H9 (cell line): ENCODE data around the gene BBC3. TPM values are rescaled to one million over a fixed set of nuclear protein-coding genes. Genes with fewer than 3 reads are reported as not detected.
A peak's percentile ranks its signal among the peaks of the same experiment; 100 is the strongest.

Source experiments
- DNase-seq: peaks from one replicate; pipeline ENCODE4 v3.0.0-alpha.2; 2017
- H2AFZ ChIP-seq: one replicate; pipeline ENCODE4 v1.6.1; 2013; ENCODE audit warnings: mild to moderate bottlenecking, low read length, control low read depth, moderate library complexity
- H2AK5ac ChIP-seq: 2 replicates; pipeline ENCODE4 v1.6.1; 2013; ENCODE audit warnings: low read length, control low read depth, mixed read lengths; ENCODE audit not compliant: insufficient read length
- H2BK120ac ChIP-seq: one replicate; pipeline ENCODE4 v1.6.1; 2013; ENCODE audit warnings: low read depth, mild to moderate bottlenecking, low read length, control low read depth, inconsistent platforms; ENCODE audit not compliant: poor library complexity, severe bottlenecking
- H2BK12ac ChIP-seq: 2 replicates; pipeline ENCODE4 v1.6.1; 2013; ENCODE audit warnings: low read length, control low read depth, mixed read lengths, low read depth; ENCODE audit not compliant: insufficient read length
- H2BK15ac ChIP-seq: 2 replicates; pipeline ENCODE4 v1.6.1; 2013; ENCODE audit warnings: low read depth, low read length, control low read depth
- H2BK20ac ChIP-seq: one replicate; pipeline ENCODE4 v1.6.1; 2013; ENCODE audit warnings: low read depth, mild to moderate bottlenecking, low read length, control low read depth, inconsistent platforms; ENCODE audit not compliant: poor library complexity, severe bottlenecking
- H2BK5ac ChIP-seq: 2 replicates; pipeline ENCODE4 v1.6.1; 2013; ENCODE audit warnings: low read length, control low read depth, mixed read lengths; ENCODE audit not compliant: insufficient read length
- H3K14ac ChIP-seq: 2 replicates; pipeline ENCODE4 v1.6.1; 2013; ENCODE audit warnings: low read length, control low read depth; ENCODE audit not compliant: insufficient read depth
- H3K18ac ChIP-seq: 2 replicates; pipeline ENCODE4 v1.6.1; 2013; ENCODE audit warnings: low read depth, mild to moderate bottlenecking, mixed read lengths, low read length, control low read depth; ENCODE audit not compliant: insufficient read length
- H3K23ac ChIP-seq: 2 replicates; pipeline ENCODE4 v1.6.1; 2013; ENCODE audit warnings: low read length, control low read depth, mixed read lengths, low read depth; ENCODE audit not compliant: insufficient read length
- H3K23me2 ChIP-seq: 2 replicates; pipeline ENCODE4 v1.6.1; 2013; ENCODE audit warnings: low read depth, mild to moderate bottlenecking, mixed read lengths, low read length, control low read depth; ENCODE audit not compliant: insufficient read length, poor library complexity, severe bottlenecking
- H3K27ac ChIP-seq: 2 replicates; pipeline ENCODE4 v1.5.1; 2013; ENCODE audit warnings: low read length, control low read depth, mixed read lengths, low read depth; ENCODE audit not compliant: insufficient read length
- H3K27me3 ChIP-seq: 2 replicates; pipeline ENCODE4 v1.6.1; 2013; ENCODE audit warnings: low read length, control low read depth, inconsistent platforms; ENCODE audit not compliant: insufficient read depth
- H3K4ac ChIP-seq: 2 replicates; pipeline ENCODE4 v1.6.1; 2013; ENCODE audit warnings: low read depth, mild to moderate bottlenecking, control low read depth, inconsistent platforms, low read length, moderate library complexity
- H3K4me1 ChIP-seq: 2 replicates; pipeline ENCODE4 v1.6.1; 2013; ENCODE audit warnings: low read length, control low read depth, inconsistent platforms; ENCODE audit not compliant: insufficient read depth
- H3K4me2 ChIP-seq: 2 replicates; pipeline ENCODE4 v1.6.1; 2013; ENCODE audit warnings: low read length, control low read depth, mixed read lengths; ENCODE audit not compliant: insufficient read length, insufficient read depth
- H3K56ac ChIP-seq: 2 replicates; pipeline ENCODE4 v1.6.1; 2013; ENCODE audit warnings: low read depth, mild to moderate bottlenecking, mixed read lengths, low read length, control low read depth; ENCODE audit not compliant: insufficient read length
- H3K79me1 ChIP-seq: 2 replicates; pipeline ENCODE4 v1.6.1; 2013; ENCODE audit warnings: low read depth, mild to moderate bottlenecking, moderate library complexity, low read length, control low read depth, inconsistent platforms; ENCODE audit not compliant: insufficient read depth, poor library complexity, severe bottlenecking
- H3K79me2 ChIP-seq: 2 replicates; pipeline ENCODE4 v1.6.1; 2013; ENCODE audit warnings: low read length, control low read depth, inconsistent platforms; ENCODE audit not compliant: insufficient read depth
- H3K9ac ChIP-seq: 2 replicates; pipeline ENCODE4 v1.6.1; 2013; ENCODE audit warnings: low read length, control low read depth, mixed read lengths; ENCODE audit not compliant: insufficient read length; ENCODE audit errors: extremely low read depth
- H3K9me3 ChIP-seq: one replicate; pipeline ENCODE4 v1.6.1; 2013; ENCODE audit warnings: low read depth, low read length, inconsistent platforms; ENCODE audit not compliant: control insufficient read depth
- H3T11ph ChIP-seq: one replicate; pipeline ENCODE4 v1.6.1; 2013; ENCODE audit warnings: mild to moderate bottlenecking, low read length, control low read depth, inconsistent platforms
- H4K20me1 ChIP-seq: one replicate; pipeline ENCODE4 v1.6.1; 2013; ENCODE audit not compliant: control insufficient read depth, insufficient read length, insufficient read depth
- H4K5ac ChIP-seq: 2 replicates; pipeline ENCODE4 v1.6.1; 2013; ENCODE audit warnings: low read depth, mild to moderate bottlenecking, mixed read lengths, low read length, control low read depth; ENCODE audit not compliant: insufficient read length
- H4K8ac ChIP-seq: replicated peaks from 2 replicates; pipeline ENCODE4 v1.6.1; 2013; ENCODE audit warnings: low read length, control low read depth, mixed read lengths, low read depth; ENCODE audit not compliant: insufficient read length
- H4K91ac ChIP-seq: 2 replicates; pipeline ENCODE4 v1.6.1; 2013; ENCODE audit warnings: low read depth, mild to moderate bottlenecking, moderate library complexity, mixed read lengths, low read length, control low read depth; ENCODE audit not compliant: insufficient read length
- H3K27ac Mint-ChIP-seq, 3 experiments: 2 replicates in 2 of 3; 3 replicates in 1 of 3; pipeline ENCODE4 v1.8.0; 2020 to 2021; ENCODE audit warnings: mixed read lengths in 3 of 3, mild to moderate bottlenecking in 1 of 3, moderate library complexity in 1 of 3
- H3K27me3 Mint-ChIP-seq: 2 replicates; pipeline ENCODE4 v1.8.0; 2021; ENCODE audit warnings: low read depth, mild to moderate bottlenecking, moderate library complexity, mixed read lengths
- H3K36me3 Mint-ChIP-seq, 3 experiments: 2 replicates in 2 of 3; 3 replicates in 1 of 3; pipeline ENCODE4 v1.8.0; 2020 to 2021; ENCODE audit warnings: low read depth in 3 of 3, mixed read lengths in 3 of 3; ENCODE audit not compliant: insufficient read depth in 1 of 3
- H3K4me1 Mint-ChIP-seq, 2 experiments: 2 replicates each; pipeline ENCODE4 v1.8.0; 2020; ENCODE audit warnings: mixed read lengths in 2 of 2
- H3K4me3 Mint-ChIP-seq, 2 experiments: 2 replicates in 1 of 2; 3 replicates in 1 of 2; pipeline ENCODE4 v1.8.0; 2020 to 2021; ENCODE audit warnings: mild to moderate bottlenecking in 2 of 2, mixed read lengths in 2 of 2, moderate library complexity in 1 of 2
- H3K9me3 Mint-ChIP-seq, 2 experiments: 2 replicates in 1 of 2; 3 replicates in 1 of 2; pipeline ENCODE4 v1.8.0; 2020; ENCODE audit warnings: mild to moderate bottlenecking in 2 of 2, mixed read lengths in 2 of 2, moderate library complexity in 1 of 2
- WGBS: extraction: QIAGEN DNeasy Blood & Tissue Kit; methylation state at CpG from one replicate; pipeline ENCODE4 v1.1.7; 2013; ENCODE audit warnings: missing lambda C conversion rate, low lambda C conversion rate, mixed read lengths; ENCODE audit not compliant: insufficient read length; ENCODE audit errors: extremely low coverage; 5-methylcytosine and 5-hydroxymethylcytosine counted together
- total RNA-seq: library from RNA; stranded (reverse); gene quantifications from 2 replicates; pipeline ENCODE4 v1.2.1, GENCODE V29; 2021
- TF ChIP-seq, protein P1 (sequence below): fragments of 200-600 bp; sonication (generic); conservative IDR thresholded peaks from 3 replicates; pipeline ENCODE4 v1.8.0; 2021; ENCODE audit warnings: antibody characterized with exemption, mild to moderate bottlenecking

BBC3 gene
- total RNA-seq, 1 experiment from 2014 or later = 23.2 TPM

DNA sequence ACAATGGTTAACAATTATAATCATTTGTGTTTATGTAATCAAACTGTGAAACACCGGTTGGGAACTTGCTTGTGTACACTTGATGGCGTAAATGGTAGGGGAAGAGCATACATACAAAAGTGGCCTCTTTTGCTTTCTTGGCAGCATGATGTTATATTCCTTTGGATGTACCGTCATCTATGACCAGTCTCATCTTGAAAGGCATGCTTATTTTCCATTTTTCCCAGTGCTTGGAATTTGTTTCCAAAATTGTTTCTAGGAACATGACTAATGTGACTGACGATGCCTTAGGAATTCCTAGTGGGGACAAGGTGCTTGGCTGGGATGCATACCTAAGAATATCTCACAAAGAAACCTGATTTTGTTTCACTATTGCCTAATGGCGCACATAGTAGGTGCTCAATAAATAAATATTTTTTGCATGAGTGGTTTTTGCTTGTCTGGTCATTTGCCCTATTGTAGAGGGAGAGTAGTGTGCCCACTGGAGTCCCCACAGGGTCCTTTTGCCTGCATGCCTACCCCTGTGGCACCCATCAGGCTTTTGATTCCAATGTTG, 54.9 kb downstream of the BBC3 start:
- Mint-ChIP-seq H3K27me3 (no peaks in the 10 kb centered on the region), H3K27ac (peak overlapping the region in 1 of 3 experiments; percentile 89; a peak in 2 of 7 replicates), H3K4me3 (no peak overlapping the region), H3K4me1 (peaks cover 3 to 8% of the 10 kb centered on the region in 2 experiments; a peak in 1 of 4 replicates), H3K9me3 (no peaks in the 10 kb centered on the region), H3K36me3 (peaks cover 19 to 84% (median 71%) of the 10 kb centered on the region in 3 experiments; a peak in 6 of 7 replicates)
- WGBS = no CpG with 5 or more reads among the region's 5 CpGs
- H3K18ac ChIP-seq = no peak overlapping the region
- H2AFZ ChIP-seq = no peak overlapping the region
- no peak overlapping the region for H3K56ac ChIP-seq
- no peak overlapping the region for H2BK20ac ChIP-seq
- TF ChIP-seq, protein P1, sequence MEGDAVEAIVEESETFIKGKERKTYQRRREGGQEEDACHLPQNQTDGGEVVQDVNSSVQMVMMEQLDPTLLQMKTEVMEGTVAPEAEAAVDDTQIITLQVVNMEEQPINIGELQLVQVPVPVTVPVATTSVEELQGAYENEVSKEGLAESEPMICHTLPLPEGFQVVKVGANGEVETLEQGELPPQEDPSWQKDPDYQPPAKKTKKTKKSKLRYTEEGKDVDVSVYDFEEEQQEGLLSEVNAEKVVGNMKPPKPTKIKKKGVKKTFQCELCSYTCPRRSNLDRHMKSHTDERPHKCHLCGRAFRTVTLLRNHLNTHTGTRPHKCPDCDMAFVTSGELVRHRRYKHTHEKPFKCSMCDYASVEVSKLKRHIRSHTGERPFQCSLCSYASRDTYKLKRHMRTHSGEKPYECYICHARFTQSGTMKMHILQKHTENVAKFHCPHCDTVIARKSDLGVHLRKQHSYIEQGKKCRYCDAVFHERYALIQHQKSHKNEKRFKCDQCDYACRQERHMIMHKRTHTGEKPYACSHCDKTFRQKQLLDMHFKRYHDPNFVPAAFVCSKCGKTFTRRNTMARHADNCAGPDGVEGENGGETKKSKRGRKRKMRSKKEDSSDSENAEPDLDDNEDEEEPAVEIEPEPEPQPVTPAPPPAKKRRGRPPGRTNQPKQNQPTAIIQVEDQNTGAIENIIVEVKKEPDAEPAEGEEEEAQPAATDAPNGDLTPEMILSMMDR = no peak
- no peak overlapping the region for H3K4me2 ChIP-seq
- H2AK5ac ChIP-seq = no peak overlapping the region
- H4K5ac ChIP-seq = no peak overlapping the region
- H3K14ac ChIP-seq = no peak overlapping the region
- H2BK120ac ChIP-seq = no peak overlapping the region
- H2BK5ac ChIP-seq = no peak overlapping the region
- H4K91ac ChIP-seq = no peak overlapping the region
- H3K4ac ChIP-seq = no peak overlapping the region
- H3K79me1 ChIP-seq = peaks cover 10% of the 10 kb centered on the region
- H3K9me3 ChIP-seq = no peaks in the 10 kb centered on the region
- no peak overlapping the region for H3K23ac ChIP-seq
- H2BK15ac ChIP-seq = no peak overlapping the region
- no peak overlapping the region for H2BK12ac ChIP-seq
- no peaks in the 10 kb centered on the region for H3K23me2 ChIP-seq
- H3K9ac ChIP-seq = no peak overlapping the region
- H3K27me3 ChIP-seq = no peaks in the 10 kb centered on the region
- no peak overlapping the region for H3K27ac ChIP-seq
- no peak overlapping the region for H3T11ph ChIP-seq
- no peaks in the 10 kb centered on the region for H4K20me1 ChIP-seq
- no peak overlapping the region for H4K8ac ChIP-seq
- DNase-seq = no peak
- no peaks in the 10 kb centered on the region for H3K4me1 ChIP-seq
- H3K79me2 ChIP-seq = 0 out of 2 replicates have a peak, but pooled peaks cover 2% of the 10 kb centered on the region
